ENCODE data around the gene HARS1. TPM values are rescaled to one million over a fixed set of nuclear protein-coding genes. Genes with fewer than 3 reads are reported as not detected.
A peak's percentile ranks its signal among the peaks of the same experiment; 100 is the strongest.
"Not testable (repeated sequence)": the region's sequence is repeated elsewhere in the genome, so short reads cannot be mapped to it uniquely, and the experiment has no call there.

The HARS1 gene
- total RNA-seq, 4 donors from 2014 or later = 41.0 to 56.8 (median 48.2) TPM

DNA sequence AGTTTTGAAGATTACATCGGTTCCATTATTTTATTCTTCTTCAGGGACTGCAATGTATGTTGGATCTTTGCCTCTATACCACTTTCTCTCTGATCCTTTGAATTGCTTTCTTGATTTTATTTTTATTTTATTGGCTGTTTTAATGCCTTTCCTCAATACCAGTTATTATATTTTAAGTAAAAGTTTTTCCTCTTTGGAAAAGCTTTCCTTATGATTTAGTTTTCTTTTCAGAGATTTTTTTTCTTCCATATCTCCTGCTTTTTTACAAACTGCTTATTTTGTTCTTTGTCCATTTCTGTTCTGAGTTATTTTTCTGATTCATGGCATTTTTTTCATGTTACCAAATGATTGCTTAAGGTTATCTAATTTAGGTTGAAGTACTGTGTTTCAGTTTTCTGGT lies 20.6 kb upstream of the HARS1 start:
- Histone ChIP-seq H3K27ac (peak overlapping the region in 1 of 3 donors; percentile 85), H3K36me3 (no peaks in the 10 kb centered on the region), H3K9me3 (no peaks in the 10 kb centered on the region), H3K4me1 (no peaks in the 10 kb centered on the region), H3K4me3 (replicated peaks in 1 of 3) (no peak overlapping the region), H3K27me3 (no peaks in the 10 kb centered on the region)
- no peak for TF ChIP-seq POLR2A (IDR thresholded peaks at IDR 0.05)
- intact Hi-C loops (cut with DNase I) = no loop called here
- DNase-seq = no peak
- 88 to 91% methylated on average over 1 of the region's 1 CpG for WGBS, 2 donors

DNA sequence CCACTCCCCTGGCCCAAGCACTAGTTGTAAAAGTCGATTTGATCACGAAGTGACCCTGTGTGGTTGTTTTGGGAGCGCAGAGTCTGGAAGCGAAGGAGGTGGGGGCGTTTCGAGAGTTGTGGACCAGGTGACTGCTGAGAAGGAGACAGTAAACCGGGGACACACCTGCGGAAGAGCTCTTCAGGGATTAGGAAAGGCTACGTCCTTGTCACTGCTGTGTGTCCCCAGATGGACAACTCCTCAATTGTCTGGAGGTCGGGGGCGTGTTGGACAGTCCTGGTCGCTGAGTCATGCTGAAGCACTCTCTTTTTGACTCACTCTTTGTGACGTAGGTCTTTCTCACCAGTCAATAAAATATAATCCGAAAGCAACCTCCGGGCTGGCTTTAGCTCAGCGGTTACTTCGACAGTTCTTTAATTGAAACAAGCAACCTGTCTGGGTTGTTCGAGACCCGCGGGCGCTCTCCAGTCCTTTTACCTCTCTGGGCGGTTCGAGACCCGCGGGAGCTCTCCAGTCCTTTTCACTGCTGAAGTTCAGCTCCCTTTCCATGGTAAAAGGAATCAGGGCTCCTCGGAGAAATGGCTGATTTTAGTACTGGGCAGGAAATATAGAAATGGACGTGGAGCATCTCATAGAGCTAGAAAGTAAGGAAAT lies 19.9 kb upstream of the HARS1 start:
- no peaks in the 10 kb centered on the region for H3K27me3 ChIP-seq
- intact Hi-C loops (cut with DNase I) = no loop called here
- H3K27ac ChIP-seq = peak overlapping the region; percentile 85 to 97 (median 89)
- TF ChIP-seq, protein P1, sequence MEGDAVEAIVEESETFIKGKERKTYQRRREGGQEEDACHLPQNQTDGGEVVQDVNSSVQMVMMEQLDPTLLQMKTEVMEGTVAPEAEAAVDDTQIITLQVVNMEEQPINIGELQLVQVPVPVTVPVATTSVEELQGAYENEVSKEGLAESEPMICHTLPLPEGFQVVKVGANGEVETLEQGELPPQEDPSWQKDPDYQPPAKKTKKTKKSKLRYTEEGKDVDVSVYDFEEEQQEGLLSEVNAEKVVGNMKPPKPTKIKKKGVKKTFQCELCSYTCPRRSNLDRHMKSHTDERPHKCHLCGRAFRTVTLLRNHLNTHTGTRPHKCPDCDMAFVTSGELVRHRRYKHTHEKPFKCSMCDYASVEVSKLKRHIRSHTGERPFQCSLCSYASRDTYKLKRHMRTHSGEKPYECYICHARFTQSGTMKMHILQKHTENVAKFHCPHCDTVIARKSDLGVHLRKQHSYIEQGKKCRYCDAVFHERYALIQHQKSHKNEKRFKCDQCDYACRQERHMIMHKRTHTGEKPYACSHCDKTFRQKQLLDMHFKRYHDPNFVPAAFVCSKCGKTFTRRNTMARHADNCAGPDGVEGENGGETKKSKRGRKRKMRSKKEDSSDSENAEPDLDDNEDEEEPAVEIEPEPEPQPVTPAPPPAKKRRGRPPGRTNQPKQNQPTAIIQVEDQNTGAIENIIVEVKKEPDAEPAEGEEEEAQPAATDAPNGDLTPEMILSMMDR (IDR thresholded peaks at IDR 0.05) = no peak
- TF ChIP-seq POLR2A (IDR thresholded peaks at IDR 0.05) = peak in 1 of 2 donors; percentile 86
- H3K9me3 ChIP-seq = no peaks in the 10 kb centered on the region
- H3K4me3 ChIP-seq (replicated peaks in 1 of 3) = peak overlapping the region in 2 of 3 donors; percentile 19 to 29
- H3K4me1 ChIP-seq = no peaks in the 10 kb centered on the region
- DNase-seq = peak; percentile 84 to 91
- WGBS, 2 donors = 2 to 3% methylated on average over 27 of the region's 27 CpGs
- H3K36me3 ChIP-seq = peaks cover 3 to 6% of the 10 kb centered on the region in 2 donors

- H3K27me3 ChIP-seq; H3K9me3 ChIP-seq; intact Hi-C loops (cut with DNase I); H3K4me1 ChIP-seq; H3K27ac ChIP-seq; DNase-seq; H3K4me3 ChIP-seq (replicated peaks in 1 of 3): not testable (repeated sequence)
- WGBS, 2 donors = 90 to 95% methylated on average over 9 of the region's 9 CpGs
- H3K36me3 ChIP-seq = peaks cover 24 to 28% of the 10 kb centered on the region in 2 donors
Observed at GRCh38 chr5:140708787-140709186, 17.6 kb upstream of the HARS1 start.

DNA sequence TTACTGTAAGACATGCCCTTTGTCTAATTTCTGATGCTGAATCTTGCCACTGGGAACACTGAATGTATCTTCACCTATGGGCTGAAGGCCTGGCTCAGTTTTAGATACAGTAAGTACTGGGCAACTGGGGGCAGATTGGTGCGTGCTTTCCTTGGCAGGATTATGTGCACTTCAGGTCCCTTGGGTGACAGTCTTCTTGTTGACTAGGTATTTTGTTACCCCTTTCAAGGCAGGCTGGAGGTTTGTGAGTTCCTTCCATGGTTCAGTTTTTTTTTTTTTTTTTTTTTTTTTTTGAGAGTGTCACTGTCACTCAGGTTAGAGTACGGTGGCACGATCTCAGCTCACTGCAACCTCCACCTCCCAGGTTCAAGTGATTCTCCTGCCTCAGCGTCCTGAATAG lies 16.6 kb upstream of the HARS1 start:
- Histone ChIP-seq H3K4me3 (replicated peaks in 1 of 3) (no peak overlapping the region), H3K9me3 (no peaks in the 10 kb centered on the region), H3K27me3 (no peaks in the 10 kb centered on the region), H3K4me1 (no peaks in the 10 kb centered on the region), H3K27ac (no peak overlapping the region), H3K36me3 (peaks cover 33 to 38% of the 10 kb centered on the region in 2 donors)
- 86 to 87% methylated on average over 4 of the region's 4 CpGs for WGBS, 2 donors
- TF ChIP-seq POLR2A (IDR thresholded peaks at IDR 0.05) = no peak
- TF ChIP-seq, protein P1 (IDR thresholded peaks at IDR 0.05) = no peak
- intact Hi-C loops (cut with DNase I) = no loop called here
- DNase-seq = no peak

- Histone ChIP-seq H3K27me3 (no peaks in the 10 kb centered on the region), H3K9me3 (no peaks in the 10 kb centered on the region), H3K36me3 (peaks cover 66 to 68% of the 10 kb centered on the region in 2 donors), H3K4me3 (replicated peaks in 1 of 3) (peak within 1 kb of the TSS; percentile 60 to 83 (median 74)), H3K4me1 (peaks cover 8 to 13% of the 10 kb centered on the region in 2 donors), H3K27ac (peak within 1 kb of the TSS in 2 of 3 donors; percentile 19 to 47)
- WGBS, 2 donors = 1 to 2% methylated on average over 44 of the region's 44 CpGs
- peak; percentile 97 to 98 for DNase-seq
- peak in 1 of 2 donors; percentile 64 for TF ChIP-seq POLR2A (IDR thresholded peaks at IDR 0.05)
- TF ChIP-seq, protein P1 (IDR thresholded peaks at IDR 0.05) = no peak
- intact Hi-C loops (cut with DNase I) = no loop called here
Observed at GRCh38 chr5:140700177-140701144, 9.3 kb upstream of the HARS1 start, which contains the start of gene ZMAT2. Gene ZMAT2 (plus strand): TSS chr5:140700447. CDS start chr5:140700461, 14 bp downstream.

All from thyroid gland (tissue), 4 donors.